BLaER1 (cell line): Measurements from ENCODE around the gene ASGR1.

Experiments
- H3K27ac ChIP-seq: shearing (Covaris generic); formaldehyde crosslinking; 2 replicates; pipeline ENCODE4 v1.8.1; 2022
- H3K27me3 ChIP-seq: shearing (Covaris generic); formaldehyde crosslinking; 2 replicates; pipeline ENCODE4 v1.8.1; 2022
- H3K36me3 ChIP-seq: shearing (Covaris generic); formaldehyde crosslinking; 2 replicates; pipeline ENCODE4 v1.8.1; 2022
- H3K4me1 ChIP-seq: shearing (Covaris generic); formaldehyde crosslinking; 2 replicates; pipeline ENCODE4 v1.8.1; 2022
- H3K4me2 ChIP-seq: shearing (Covaris generic); formaldehyde crosslinking; 2 replicates; pipeline ENCODE4 v1.8.1; 2022
- H3K4me3 ChIP-seq: shearing (Covaris generic); formaldehyde crosslinking; 2 replicates; pipeline ENCODE4 v1.8.1; 2022
- H3K9ac ChIP-seq: shearing (Covaris generic); formaldehyde crosslinking; 2 replicates; pipeline ENCODE4 v1.8.1; 2022
- H3K9me3 ChIP-seq: shearing (Covaris generic); formaldehyde crosslinking; 2 replicates; pipeline ENCODE4 v1.8.1; 2022
- H4K20me1 ChIP-seq: shearing (Covaris generic); formaldehyde crosslinking; 2 replicates; pipeline ENCODE4 v1.8.1; 2022
- Cebpa-rat ChIP-seq: shearing (Covaris generic); IDR thresholded peaks from 2 replicates; pipeline ENCODE4 v1.8.1; 2022

The ASGR1 gene

GRCh38 chr17:7207120-7208001, 28.2 kb upstream of the ASGR1 start:
- no peaks in the 10 kb centered on the region for H3K27me3 ChIP-seq
- H4K20me1 ChIP-seq, result peaks cover 65% of the 10 kb centered on the region; the same call in 1 of the 2 replicates
- no peak overlapping the region for H3K4me3 ChIP-seq

GRCh38 chr17:7205561-7205960, 26.4 kb upstream of the ASGR1 start:
- H3K27ac ChIP-seq, result no peak overlapping the region
- H3K27me3 ChIP-seq, result no peaks in the 10 kb centered on the region
- H3K9me3 ChIP-seq, result no peaks in the 10 kb centered on the region
- H3K36me3 ChIP-seq, result peaks cover 60% of the 10 kb centered on the region
- H3K9ac ChIP-seq, result peak overlapping the region; percentile 59; the same call in 1 of the 2 replicates
- TF ChIP-seq Cebpa-rat, result no peak
- peaks cover 59% of the 10 kb centered on the region; the same call in 1 of the 2 replicates for H4K20me1 ChIP-seq
- H3K4me2 ChIP-seq, result peak overlapping the region; percentile 80
- H3K4me3 ChIP-seq, result peak overlapping the region; percentile 64
- H3K4me1 ChIP-seq, result peaks cover 50% of the 10 kb centered on the region

More at GRCh38 chr17:7207120-7208001, 28.2 kb upstream of the ASGR1 start:
- Histone ChIP-seq H3K9ac (no peak overlapping the region), H3K27ac (0 out of 2 replicates have a peak overlapping the region, but pooled peaks have one; percentile 18), H3K36me3 (peaks cover 43% of the 10 kb centered on the region), H3K4me2 (no peak overlapping the region), H3K4me1 (peaks cover 56% of the 10 kb centered on the region), H3K9me3 (no peaks in the 10 kb centered on the region)
- TF ChIP-seq Cebpa-rat, result no peak

- H3K9me3 ChIP-seq, result no peaks in the 10 kb centered on the region
- peak overlapping the region; percentile 80 for H3K4me2 ChIP-seq
- H3K4me1 ChIP-seq, result peaks cover 50% of the 10 kb centered on the region
- H3K9ac ChIP-seq, result peak overlapping the region; percentile 59; the same call in 1 of the 2 replicates
- H4K20me1 ChIP-seq, result peaks cover 53% of the 10 kb centered on the region; the same call in 1 of the 2 replicates
- no peaks in the 10 kb centered on the region for H3K27me3 ChIP-seq
- peaks cover 59% of the 10 kb centered on the region for H3K36me3 ChIP-seq
- TF ChIP-seq Cebpa-rat, result no peak
- H3K27ac ChIP-seq, result 0 out of 2 replicates have a peak overlapping the region, but pooled peaks have one; percentile 40
- peak overlapping the region; percentile 64 for H3K4me3 ChIP-seq
These were observed 25.8 kb upstream of the ASGR1 start for GRCh38 chr17:7204828-7205461.

- TF ChIP-seq Cebpa-rat, result no peak
- Histone ChIP-seq H3K36me3 (peaks cover 62% of the 10 kb centered on the region), H3K27me3 (no peaks in the 10 kb centered on the region), H3K9ac (no peak overlapping the region), H3K27ac (no peak overlapping the region), H3K4me1 (peaks cover 48% of the 10 kb centered on the region), H4K20me1 (peaks cover 47% of the 10 kb centered on the region; the same call in 1 of the 2 replicates), H3K9me3 (no peaks in the 10 kb centered on the region), H3K4me2 (peak overlapping the region; percentile 80), H3K4me3 (peak overlapping the region; percentile 64)
These were observed 25.2 kb upstream of the ASGR1 start for GRCh38 chr17:7204336-7204735.

GRCh38 chr17:7203391-7203790, 24.2 kb upstream of the ASGR1 start:
- no peak for TF ChIP-seq Cebpa-rat
- Histone ChIP-seq H3K4me2 (no peak overlapping the region), H3K9me3 (no peaks in the 10 kb centered on the region), H3K36me3 (peaks cover 63% of the 10 kb centered on the region), H3K27ac (no peak overlapping the region), H3K27me3 (no peaks in the 10 kb centered on the region), H3K4me1 (peaks cover 38% of the 10 kb centered on the region), H4K20me1 (peaks cover 38% of the 10 kb centered on the region; the same call in 1 of the 2 replicates), H3K4me3 (no peak overlapping the region), H3K9ac (no peak overlapping the region)

GRCh38 chr17:7196651-7197401, 17.7 kb upstream of the ASGR1 start:
- no peak overlapping the region for H3K4me2 ChIP-seq
- H3K9ac ChIP-seq, result no peak overlapping the region
- peaks cover 12% of the 10 kb centered on the region; the same call in 1 of the 2 replicates for H3K4me1 ChIP-seq
- no peaks in the 10 kb centered on the region for H4K20me1 ChIP-seq
- peaks cover 99% of the 10 kb centered on the region for H3K36me3 ChIP-seq
- H3K9me3 ChIP-seq, result no peaks in the 10 kb centered on the region
- no peak overlapping the region for H3K4me3 ChIP-seq
- no peak for TF ChIP-seq Cebpa-rat
- H3K27me3 ChIP-seq, result no peaks in the 10 kb centered on the region
- no peak overlapping the region for H3K27ac ChIP-seq

- no peaks in the 10 kb centered on the region for H3K9me3 ChIP-seq
- no peaks in the 10 kb centered on the region for H4K20me1 ChIP-seq
- H3K36me3 ChIP-seq, result peaks cover 99% of the 10 kb centered on the region
- TF ChIP-seq Cebpa-rat, result no peak
- H3K4me1 ChIP-seq, result peaks cover 12% of the 10 kb centered on the region; the same call in 1 of the 2 replicates
- no peak overlapping the region for H3K4me3 ChIP-seq
- no peak overlapping the region for H3K9ac ChIP-seq
- H3K27me3 ChIP-seq, result no peaks in the 10 kb centered on the region
- H3K4me2 ChIP-seq, result no peak overlapping the region
- no peak overlapping the region for H3K27ac ChIP-seq
These were observed 16.8 kb upstream of the ASGR1 start for GRCh38 chr17:7195971-7196370.

GRCh38 chr17:7192271-7192937, 13.2 kb upstream of the ASGR1 start:
- Histone ChIP-seq H3K27ac (no peak overlapping the region), H3K9me3 (no peaks in the 10 kb centered on the region), H3K4me1 (peaks cover 12% of the 10 kb centered on the region; the same call in 1 of the 2 replicates), H3K27me3 (no peaks in the 10 kb centered on the region), H3K9ac (no peak overlapping the region), H3K36me3 (peaks cover 90% of the 10 kb centered on the region), H3K4me3 (no peak overlapping the region), H3K4me2 (no peak overlapping the region), H4K20me1 (no peaks in the 10 kb centered on the region)
- TF ChIP-seq Cebpa-rat, result no peak
